ENCODE results near the gene ADPGK. TPM values are rescaled to one million over a fixed set of nuclear protein-coding genes. Genes with fewer than 3 reads are reported as not detected.
A peak's percentile ranks its signal among the peaks of the same experiment; 100 is the strongest.

ADPGK gene
- total RNA-seq, 2 experiments from 2014 or later, result 63.7 to 65.1 TPM

DNA sequence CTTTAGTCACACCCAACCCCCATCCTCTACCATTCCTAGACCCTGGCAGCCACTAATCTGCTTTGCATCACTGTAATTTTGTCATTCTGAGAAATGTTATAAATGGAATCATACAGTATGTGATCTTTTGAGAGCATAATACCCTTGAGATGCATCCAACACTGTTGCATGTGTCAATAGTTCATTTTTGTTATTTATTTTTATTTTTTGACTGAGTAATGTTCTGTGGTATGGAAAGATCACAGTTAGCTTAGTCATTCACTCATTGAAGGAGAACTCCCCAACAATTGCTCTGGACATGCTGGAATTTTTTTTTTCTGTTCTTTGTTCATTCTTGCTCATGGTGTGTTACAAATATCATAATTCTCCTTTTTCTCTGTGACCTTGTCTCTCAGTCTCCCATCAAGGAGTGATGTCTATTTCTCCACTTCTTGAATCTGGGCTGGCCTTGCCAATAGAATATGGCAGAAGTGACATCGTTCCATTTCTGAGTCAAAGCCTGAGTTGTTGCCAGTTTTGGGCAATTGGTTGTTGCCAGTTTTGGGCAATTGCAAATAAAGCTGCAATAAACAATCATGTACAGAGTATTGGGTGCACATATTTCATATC is 6.8 kb upstream of the ADPGK start:
- DNase-seq (no peak), ATAC-seq (no peak)
- Mint-ChIP-seq H3K27ac (no peak overlapping the region), H3K4me3 (no peak overlapping the region), H3K4me1 (ENCODE audit: low read depth) (peaks cover 7% of the 10 kb centered on the region), H3K36me3 (ENCODE audit: low read depth) (no peaks in the 10 kb centered on the region), H3K27me3 (peaks cover 11% of the 10 kb centered on the region), H3K9me3 (no peaks in the 10 kb centered on the region)
- POLR2A ChIA-PET, result no interaction called here
- TF ChIP-seq CTCF (IDR thresholded peaks at IDR 0.05), result no peak
- CTCF ChIA-PET, result no interaction called here
- intact Hi-C loops (cut with micrococcal nuclease), result no loop called here

GRCh38 chr15:72787526-72787925 is 4.0 kb upstream of the ADPGK start:
- ChIA-PET CTCF (interaction anchor here (0.9 kb wide), 1 partner anchor 296 kb away, joined by 3 read pairs; no protein-coding TSS in a partner anchor), POLR2A (no interaction called here)
- Mint-ChIP-seq H3K4me1 (ENCODE audit: low read depth) (peaks cover 17% of the 10 kb centered on the region), H3K27me3 (peaks cover 2% of the 10 kb centered on the region), H3K9me3 (no peaks in the 10 kb centered on the region), H3K36me3 (ENCODE audit: low read depth) (peaks cover 5% of the 10 kb centered on the region), H3K4me3 (no peak overlapping the region), H3K27ac (no peak overlapping the region)
- no peak for ATAC-seq
- intact Hi-C loops (cut with micrococcal nuclease), result no loop called here
- TF ChIP-seq CTCF (IDR thresholded peaks at IDR 0.05), result no peak
- DNase-seq, result no peak

DNA sequence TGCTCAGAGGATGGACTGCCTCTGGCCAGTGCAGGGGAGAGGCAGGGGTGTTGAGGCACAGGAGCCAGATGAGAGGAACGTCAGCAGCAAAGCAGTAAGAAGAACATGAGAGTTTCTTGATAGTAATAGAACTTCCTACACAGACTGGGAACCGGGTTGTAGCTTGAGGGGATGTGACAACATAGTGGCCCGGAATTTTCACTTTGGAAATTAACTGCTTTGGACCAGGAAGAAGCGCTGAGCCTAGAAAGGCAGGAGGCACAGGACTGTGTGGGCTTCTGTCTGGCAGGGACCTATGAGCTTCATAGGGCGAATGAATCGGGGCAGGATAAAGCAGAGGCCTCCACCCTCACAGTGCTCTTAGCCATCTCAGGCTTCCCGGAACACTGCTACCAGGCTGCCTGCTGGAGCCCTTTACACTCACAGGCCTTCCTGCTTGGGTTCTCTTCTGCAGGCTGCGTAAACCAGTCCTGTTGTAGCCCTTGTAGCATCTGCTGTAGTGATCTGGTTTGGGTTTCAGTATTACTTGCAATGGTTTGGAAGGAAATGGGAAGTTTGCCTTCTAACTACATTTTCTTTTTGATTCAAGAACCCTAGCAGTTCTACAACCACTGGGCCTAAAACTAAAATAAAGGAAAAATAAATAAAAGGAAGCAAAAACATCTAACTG is 3.3 kb upstream of the ADPGK start:
- Mint-ChIP-seq H3K9me3 (no peaks in the 10 kb centered on the region), H3K27me3 (no peaks in the 10 kb centered on the region), H3K4me1 (ENCODE audit: low read depth) (peaks cover 20% of the 10 kb centered on the region), H3K36me3 (ENCODE audit: low read depth) (peaks cover 10% of the 10 kb centered on the region), H3K4me3 (no peak overlapping the region), H3K27ac (no peak overlapping the region)
- CTCF ChIA-PET, result interaction anchor here (0.9 to 1.1 kb wide), 2 partner anchors 295 to 297 kb away, joined by 3 read pairs; no protein-coding TSS in a partner anchor
- TF ChIP-seq CTCF (IDR thresholded peaks at IDR 0.05), result no peak
- DNase-seq (no peak), ATAC-seq (no peak)
- intact Hi-C loops (cut with micrococcal nuclease), result no loop called here
- POLR2A ChIA-PET, result no interaction called here

DNA sequence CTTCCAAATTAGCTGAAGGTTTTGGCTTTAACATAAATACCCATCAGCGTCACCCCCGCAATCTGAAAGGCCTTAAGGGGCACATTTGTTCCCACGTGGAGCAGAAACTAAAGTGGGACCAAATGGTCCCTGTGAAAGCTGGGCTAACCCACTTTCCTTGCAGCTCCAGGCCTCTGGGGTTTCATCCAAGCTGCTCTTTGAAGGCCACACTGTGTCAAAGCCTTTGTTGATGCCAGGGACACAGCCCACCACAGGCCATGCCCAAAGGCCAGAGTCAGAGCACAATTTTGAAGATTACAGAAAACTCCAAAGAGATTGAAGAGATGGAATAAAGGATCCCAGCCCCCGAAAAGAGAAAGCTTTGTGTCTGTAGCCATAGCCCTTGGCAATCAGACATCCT is 2.7 kb upstream of the ADPGK start:
- Mint-ChIP-seq H3K27me3 (no peaks in the 10 kb centered on the region), H3K36me3 (ENCODE audit: low read depth) (peaks cover 16% of the 10 kb centered on the region), H3K27ac (no peak overlapping the region), H3K4me3 (no peak overlapping the region), H3K9me3 (no peaks in the 10 kb centered on the region), H3K4me1 (ENCODE audit: low read depth) (peaks cover 26% of the 10 kb centered on the region)
- CTCF ChIA-PET, result interaction anchor here (1.1 to 1.4 kb wide), 3 partner anchors 62 to 850 kb away, joined by 3 to 4 read pairs (median 3); no protein-coding TSS in a partner anchor
- ATAC-seq (no peak), DNase-seq (no peak)
- TF ChIP-seq CTCF (IDR thresholded peaks at IDR 0.05), result no peak
- POLR2A ChIA-PET, result interaction anchor here (0.6 kb wide), 1 partner anchor 18 kb away, joined by 3 read pairs; no protein-coding TSS in a partner anchor
- intact Hi-C loops (cut with micrococcal nuclease), result no loop called here

GRCh38 chr15:72785841-72786240 is 2.3 kb upstream of the ADPGK start:
- no peak for DNase-seq
- Mint-ChIP-seq H3K4me1 (ENCODE audit: low read depth) (peaks cover 30% of the 10 kb centered on the region), H3K9me3 (no peaks in the 10 kb centered on the region), H3K27me3 (no peaks in the 10 kb centered on the region), H3K27ac (peak overlapping the region; percentile 100), H3K4me3 (peak overlapping the region; percentile 3), H3K36me3 (ENCODE audit: low read depth) (peaks cover 20% of the 10 kb centered on the region)
- ChIA-PET POLR2A (interaction anchor here (0.6 to 1.1 kb wide), 2 partner anchors 15 to 17 kb away, joined by 3 to 4 read pairs; no protein-coding TSS in a partner anchor), CTCF (interaction anchor here (0.8 to 2.1 kb wide), 6 partner anchors 8 to 851 kb away, joined by 3 to 13 read pairs (median 3); no protein-coding TSS in a partner anchor)
- TF ChIP-seq CTCF (IDR thresholded peaks at IDR 0.05), result no peak
- intact Hi-C loops (cut with micrococcal nuclease), result no loop called here
- no peak for ATAC-seq
